HEK293 (cell line): Measurements from ENCODE around the gene PDE2A.

Experiments
- SETDB1 ChIP-seq: IDR thresholded peaks from one replicate; pipeline ENCODE4 v1.6.1; 2017; ENCODE audit warnings: mild to moderate bottlenecking, low read length, moderate library complexity, mixed read lengths; ENCODE audit not compliant: insufficient read length
- ZNF423 ChIP-seq: fragments of 450-650 bp; formaldehyde crosslinking; IDR thresholded peaks from 2 replicates; pipeline ENCODE4 v1.5.1; 2016; ENCODE audit warnings: missing biosample characterization, missing genetic modification characterization
- ZNF558 ChIP-seq: fragments of 450-650 bp; formaldehyde crosslinking; IDR thresholded peaks from 2 replicates; pipeline ENCODE4 v1.5.1; 2016; ENCODE audit warnings: missing biosample characterization, missing genetic modification characterization
- ZSCAN23 ChIP-seq: fragments of 450-650 bp; formaldehyde crosslinking; IDR thresholded peaks from 2 replicates; pipeline ENCODE4 v1.5.1; 2016; ENCODE audit warnings: missing biosample characterization, missing genetic modification characterization
- TF ChIP-seq, protein P1 (sequence below): fragments of 450-650 bp; formaldehyde crosslinking; IDR thresholded peaks from 2 replicates; pipeline ENCODE4 v1.5.1; 2016; ENCODE audit warnings: missing biosample characterization, missing genetic modification characterization
- TF ChIP-seq, protein P2 (sequence below): sonication (generic); formaldehyde crosslinking; IDR thresholded peaks from 2 replicates; pipeline ENCODE4 v1.8.1; 2022; ENCODE audit warnings: mild to moderate bottlenecking, moderate library complexity, missing genetic modification reagents

DNA sequence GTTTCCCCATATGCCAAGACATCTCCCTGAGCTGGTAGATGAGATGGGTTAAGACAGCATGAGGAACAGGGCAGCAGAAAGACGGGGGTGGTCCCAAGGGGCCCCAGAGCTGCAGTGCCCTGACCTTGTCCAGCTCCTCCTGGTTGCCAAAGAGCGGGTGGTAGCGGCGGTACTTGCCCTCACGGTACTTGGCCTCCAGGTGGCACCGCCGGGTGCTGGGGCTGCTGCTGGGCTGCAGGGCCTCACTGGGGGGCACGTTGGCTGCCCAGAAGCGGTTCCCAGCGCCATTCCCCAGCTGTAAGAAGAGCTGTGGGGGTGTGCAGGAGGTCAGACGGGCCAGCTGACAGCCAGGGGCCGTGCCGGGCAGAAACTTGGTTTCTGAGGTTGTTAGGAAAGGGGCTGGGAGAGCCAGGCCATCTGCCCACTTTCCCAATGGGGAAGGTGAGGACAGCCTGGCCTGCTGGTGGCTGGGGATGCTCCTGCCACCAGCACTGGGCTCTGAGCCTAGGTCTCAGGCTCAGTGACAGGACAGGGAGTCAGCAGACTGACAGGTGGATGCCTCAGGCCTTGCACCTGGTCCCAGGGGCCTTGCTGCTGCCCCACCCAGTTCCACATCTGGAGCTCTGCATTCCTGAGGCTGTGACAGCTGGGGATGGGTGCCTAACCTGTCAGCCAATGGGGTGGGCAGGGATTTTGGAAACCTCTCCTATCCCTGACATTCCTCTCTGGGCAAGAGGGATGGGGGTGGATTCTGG is 30.0 kb upstream of the PDE2A start:
- TF ChIP-seq ZNF423 (tag by site-specific recombination) (no peak), ZNF558 (tag by site-specific recombination) (no peak), SETDB1 (no peak), ZSCAN23 (tag by site-specific recombination) (no peak)
- TF ChIP-seq, protein P1, sequence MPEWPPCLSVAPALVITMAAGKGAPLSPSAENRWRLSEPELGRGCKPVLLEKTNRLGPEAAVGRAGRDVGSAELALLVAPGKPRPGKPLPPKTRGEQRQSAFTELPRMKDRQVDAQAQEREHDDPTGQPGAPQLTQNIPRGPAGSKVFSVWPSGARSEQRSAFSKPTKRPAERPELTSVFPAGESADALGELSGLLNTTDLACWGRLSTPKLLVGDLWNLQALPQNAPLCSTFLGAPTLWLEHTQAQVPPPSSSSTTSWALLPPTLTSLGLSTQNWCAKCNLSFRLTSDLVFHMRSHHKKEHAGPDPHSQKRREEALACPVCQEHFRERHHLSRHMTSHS: no peak
- TF ChIP-seq, protein P2, sequence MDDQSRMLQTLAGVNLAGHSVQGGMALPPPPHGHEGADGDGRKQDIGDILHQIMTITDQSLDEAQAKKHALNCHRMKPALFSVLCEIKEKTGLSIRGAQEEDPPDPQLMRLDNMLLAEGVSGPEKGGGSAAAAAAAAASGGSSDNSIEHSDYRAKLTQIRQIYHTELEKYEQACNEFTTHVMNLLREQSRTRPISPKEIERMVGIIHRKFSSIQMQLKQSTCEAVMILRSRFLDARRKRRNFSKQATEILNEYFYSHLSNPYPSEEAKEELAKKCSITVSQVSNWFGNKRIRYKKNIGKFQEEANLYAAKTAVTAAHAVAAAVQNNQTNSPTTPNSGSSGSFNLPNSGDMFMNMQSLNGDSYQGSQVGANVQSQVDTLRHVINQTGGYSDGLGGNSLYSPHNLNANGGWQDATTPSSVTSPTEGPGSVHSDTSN: no peak
